GM12878 (cell line): ENCODE data around the gene STX7. TPM values are rescaled to one million over a fixed set of nuclear protein-coding genes. Genes with fewer than 3 reads are reported as not detected.

Source experiments
- ATAC-seq: fragments of 200-7000 bp; cut with Tn5 transposase; 3 replicates; pipeline ENCODE4 v1.9.1; 2020; ENCODE audit warnings: mild to moderate bottlenecking, moderate library complexity
- BruUV-seq: library from RNA; stranded (reverse); fragments of 400-500 nt; replicated peaks from 2 replicates; lab custom pipeline; 2021; lab: Mats Ljungman, UMichigan
- CTCF ChIA-PET: fragments of 300-600 bp; sonication (Branson Sonifier 250); formaldehyde crosslinking; extraction: SDS; loops from one replicate; lab custom pipeline; 2021; ENCODE audit warnings: inconsistent platforms; lab: Yijun Ruan, JAX
- POLR2A ChIA-PET: fragments of 350-600 bp; formaldehyde crosslinking; extraction: SDS; loops from one replicate; lab custom pipeline; 2021; ENCODE audit warnings: inconsistent platforms; lab: Charles Lee
- RAD21 ChIA-PET: fragments of 300-600 bp; sonication (Branson Sonifier 250); formaldehyde crosslinking; loops from one replicate; lab custom pipeline; 2023; ENCODE audit warnings: antibody characterized with exemption; ENCODE audit not compliant: unreplicated experiment; lab: Charles Lee
- SMC1A ChIA-PET: fragments of 300-600 bp; sonication (Branson Sonifier 250); formaldehyde crosslinking; loops from one replicate; lab custom pipeline; 2023; ENCODE audit not compliant: unreplicated experiment, uncharacterized antibody; lab: Charles Lee
- DNase-seq: peaks from one replicate; pipeline ENCODE4 v3.0.0-alpha.2; 2011; ENCODE audit warnings: low read depth, low spot score
- FAIRE-seq: peaks from 3 replicates; lab custom pipeline; 2011; peaks lifted over from hg19 to GRCh38; lab: Jason Lieb, UNC
- H2AFZ ChIP-seq: 2 replicates; pipeline ENCODE4 v1.6.0; 2011; ENCODE audit warnings: low read depth, low read length, control low read depth; ENCODE audit not compliant: control insufficient read depth
- H3K27ac ChIP-seq: 2 replicates; pipeline ENCODE4 v1.5.1; 2011; ENCODE audit warnings: control low read depth; ENCODE audit not compliant: control insufficient read depth, insufficient read depth
- H3K27me3 ChIP-seq, 2 experiments: replicated peaks in 1 of 2; 2 replicates each; pipeline versions ENCODE4 v1.6.0 to v1.6.1; 2011; ENCODE audit warnings: low read length in 1 of 2; ENCODE audit not compliant: control insufficient read depth in 2 of 2, insufficient read depth in 2 of 2
- H3K36me3 ChIP-seq, 2 experiments: 2 replicates each; pipeline ENCODE4 v1.5.1; 2011; ENCODE audit warnings: low read length in 1 of 2; ENCODE audit not compliant: control insufficient read depth in 2 of 2, insufficient read depth in 2 of 2
- H3K4me1 ChIP-seq: 2 replicates; pipeline ENCODE4 v1.6.1; 2011; ENCODE audit warnings: mild to moderate bottlenecking, low read length, moderate library complexity, mixed read lengths; ENCODE audit not compliant: control insufficient read depth, insufficient read depth
- H3K4me2 ChIP-seq: 2 replicates; pipeline ENCODE4 v1.6.0; 2011; ENCODE audit warnings: control low read depth; ENCODE audit not compliant: control insufficient read depth, insufficient read depth
- H3K4me3 ChIP-seq: fragments of 200-600 bp; sonication (generic); 2 replicates; pipeline ENCODE4 v1.5.1; 2016
- H3K79me2 ChIP-seq: 2 replicates; pipeline ENCODE4 v1.6.0; 2011; ENCODE audit warnings: low read length; ENCODE audit not compliant: control insufficient read depth, insufficient read depth
- H3K9ac ChIP-seq: 2 replicates; pipeline ENCODE4 v1.8.0; 2011; ENCODE audit warnings: low read length, control low read depth, mixed read lengths; ENCODE audit not compliant: control insufficient read depth, insufficient read depth
- H3K9me3 ChIP-seq: replicated peaks from 3 replicates; pipeline ENCODE4 v1.5.1; 2011; ENCODE audit warnings: mild to moderate bottlenecking, low read length; ENCODE audit not compliant: control insufficient read depth, insufficient read depth
- H4K20me1 ChIP-seq: 2 replicates; pipeline ENCODE4 v1.6.0; 2011; ENCODE audit not compliant: control insufficient read depth, insufficient read depth
- CBX3 ChIP-seq: fragments of 200-600 bp; sonication (generic); IDR thresholded peaks from 2 replicates; pipeline ENCODE4 v1.6.1; 2016; ENCODE audit warnings: low read depth, borderline replicate concordance
- CBX5 ChIP-seq: sonication (generic); IDR thresholded peaks from 2 replicates; pipeline ENCODE4 v1.6.1; 2016; ENCODE audit warnings: low read depth, moderate library complexity, mild to moderate bottlenecking, inconsistent platforms
- EP300 ChIP-seq, 2 experiments: fragments of 150-350 bp in 1 of 2; IDR thresholded peaks; 2 replicates each; pipeline ENCODE4 v1.6.1; 2011 to 2012; ENCODE audit warnings: low read depth in 2 of 2, low read length in 2 of 2, borderline replicate concordance in 1 of 2, improper control_type of control experiment in 1 of 2, inconsistent platforms in 1 of 2; ENCODE audit not compliant: control insufficient read depth in 1 of 2
- IKZF1 ChIP-seq: fragments of 450-650 bp; conservative IDR thresholded peaks from 2 replicates; pipeline ENCODE4 v1.6.1; 2017; ENCODE audit warnings: antibody characterized with exemption, mild to moderate bottlenecking
- IRF3 ChIP-seq: fragments of 450-650 bp; IDR thresholded peaks from 2 replicates; pipeline ENCODE4 v1.6.1; 2014; ENCODE audit warnings: mild to moderate bottlenecking
- IRF5 ChIP-seq: fragments of 450-650 bp; IDR thresholded peaks from 2 replicates; pipeline ENCODE4 v1.6.1; 2017; ENCODE audit warnings: borderline replicate concordance
- MEF2B ChIP-seq: fragments of 450-650 bp; IDR thresholded peaks from 2 replicates; pipeline ENCODE4 v1.6.1; 2018; ENCODE audit warnings: mild to moderate bottlenecking, moderate library complexity; ENCODE audit not compliant: partially characterized antibody, poor library complexity, severe bottlenecking
- MYC ChIP-seq: IDR thresholded peaks from 2 replicates; pipeline ENCODE4 v1.6.1; 2011; ENCODE audit warnings: mild to moderate bottlenecking, low read length, moderate library complexity, inconsistent platforms; ENCODE audit not compliant: insufficient read depth, insufficient replicate concordance, insufficient read length, severe bottlenecking
- POLR2A ChIP-seq: IDR thresholded peaks from 2 replicates; pipeline ENCODE4 v1.6.1; 2011; ENCODE audit warnings: low read depth, mild to moderate bottlenecking, low read length
- STAT1 ChIP-seq: fragments of 450-650 bp; conservative IDR thresholded peaks from 2 replicates; pipeline ENCODE4 v1.6.1; 2014; ENCODE audit warnings: antibody characterized with exemption, mild to moderate bottlenecking
- SUZ12 ChIP-seq: fragments of 200-600 bp; sonication (generic); IDR thresholded peaks from one replicate; pipeline ENCODE4 v1.6.1; 2018; ENCODE audit warnings: antibody characterized with exemption, mild to moderate bottlenecking; ENCODE audit not compliant: unreplicated experiment
- WGBS: methylation state at CpG from one replicate; pipeline ENCODE4 v1.1.6; 2016; ENCODE audit warnings: low lambda C conversion rate; ENCODE audit not compliant: insufficient replicate concordance, insufficient coverage; ENCODE audit errors: missing lambda C conversion rate; 5-methylcytosine and 5-hydroxymethylcytosine counted together
- in situ Hi-C: fragments of 300-500 bp; cut with MboI; formaldehyde crosslinking; loops from 9 replicates; pipeline ENCODE4 v1.14.3; 2018; ENCODE audit warnings: mixed read lengths
- intact Hi-C: fragments of 100-400 bp; cut with micrococcal nuclease; formaldehyde crosslinking; loops from one replicate; pipeline ENCODE4 v1.14.2; 2022; ENCODE audit not compliant: unreplicated experiment
- polyA plus RNA-seq, 11 experiments: library from polyadenylated mRNA; depleted of rRNA in 4 of 11; unstranded in 6 of 11; stranded (reverse) in 5 of 11; fragments of >200 nt; fragmentation: Nextera tagmentation in 4 of 11; fragmentation: Illumina TruSeq in 1 of 11; extraction: Ambion mirVana in 4 of 11; extraction: Trizol in 1 of 11; gene quantifications; 1 replicate in 1 of 11; 2 replicates in 10 of 11; pipeline versions ENCODE4 v1.2.1 to v1.2.3, GENCODE V29; 2011 to 2016; ENCODE audit warnings: inconsistent platforms in 2 of 11, missing spikeins in 2 of 11, low read depth in 1 of 11
- total RNA-seq, 4 experiments: library from RNA; depleted of rRNA in 3 of 4; stranded (reverse); fragments of >200 nt in 3 of 4; fragmentation: Illumina TruSeq in 1 of 4; extraction: Trizol in 1 of 4; gene quantifications; 2 replicates each; pipeline versions ENCODE4 v1.2.1 to v1.2.3, GENCODE V29; 2013 to 2021
- TF ChIP-seq, protein P1 (sequence below): fragments of 450-650 bp; formaldehyde crosslinking; IDR thresholded peaks from 2 replicates; pipeline ENCODE4 v1.5.0; 2022; ENCODE audit warnings: mild to moderate bottlenecking, missing genetic modification characterization
- TF ChIP-seq, protein P2 (sequence below): fragments of 450-650 bp; IDR thresholded peaks from 2 replicates; pipeline ENCODE4 v1.6.1; 2018; ENCODE audit warnings: borderline replicate concordance, mild to moderate bottlenecking; ENCODE audit not compliant: partially characterized antibody

STX7 gene
- total and polyA plus RNA-seq, 10 of the 15 experiments (the other 5 are each of a cell fraction or from before 2014, with no cell fraction given): 26.5 to 75.5 (median 51.3) TPM

GRCh38 chr6:132515386-132515785 lies 2.5 kb upstream of the STX7 start:
- POLR2A ChIA-PET: interaction anchor here (0.6 kb wide), 1 partner anchor 115 kb away, joined by 3 read pairs; no protein-coding TSS in a partner anchor
- Histone ChIP-seq H4K20me1 (no peaks in the 10 kb centered on the region), H3K9me3 (no peaks in the 10 kb centered on the region), H3K4me3 (no peak overlapping the region), H3K36me3 (no peaks in the 10 kb centered on the region), H3K27ac (no peak overlapping the region), H3K79me2 (peaks cover 28% of the 10 kb centered on the region), H2AFZ (no peak overlapping the region), H3K27me3 (no peaks in the 10 kb centered on the region), H3K4me2 (no peak overlapping the region), H3K4me1 (peaks cover 6% of the 10 kb centered on the region), H3K9ac (no peak overlapping the region)
- intact Hi-C loops: loop anchor here (10.0 kb wide), 1 partner anchor 1439 kb away; the partner anchor contains the start of gene TBPL1
- whole genome bisulfite sequencing: 47% methylated on average over 2 of the region's 2 CpGs
- ATAC-seq (no peak), DNase-seq (no peak), FAIRE-seq (no peak)
- in situ Hi-C loops: no loop called here
- RAD21 ChIA-PET: interaction anchor here (1.5 kb wide), 1 partner anchor 301 kb away, joined by 3 read pairs; no protein-coding TSS in a partner anchor
- CTCF ChIA-PET: interaction anchor here (0.7 to 4.1 kb wide), 6 partner anchors 12 to 235 kb away, joined by 3 to 20 read pairs (median 4); no protein-coding TSS in a partner anchor
- BruUV-seq: no TSS peak
- SMC1A ChIA-PET: interaction anchor here (0.8 to 2.1 kb wide), 4 partner anchors 15 to 214 kb away, joined by 3 to 4 read pairs (median 3); no protein-coding TSS in a partner anchor
- TF ChIP-seq CBX3 (no peak), EP300 (IDR thresholded peaks at IDR 0.05; ENCODE audit: borderline replicate concordance in 1 of 2, control insufficient read depth in 1 of 2, low read depth in 2 of 2, low read length in 2 of 2) (no peak), MYC (no peak), MEF2B (no peak), IKZF1 (no peak), SUZ12 (no peak), STAT1 (no peak), POLR2A (no peak), CBX5 (no peak), IRF5 (no peak), IRF3 (no peak)
- TF ChIP-seq, protein P1, sequence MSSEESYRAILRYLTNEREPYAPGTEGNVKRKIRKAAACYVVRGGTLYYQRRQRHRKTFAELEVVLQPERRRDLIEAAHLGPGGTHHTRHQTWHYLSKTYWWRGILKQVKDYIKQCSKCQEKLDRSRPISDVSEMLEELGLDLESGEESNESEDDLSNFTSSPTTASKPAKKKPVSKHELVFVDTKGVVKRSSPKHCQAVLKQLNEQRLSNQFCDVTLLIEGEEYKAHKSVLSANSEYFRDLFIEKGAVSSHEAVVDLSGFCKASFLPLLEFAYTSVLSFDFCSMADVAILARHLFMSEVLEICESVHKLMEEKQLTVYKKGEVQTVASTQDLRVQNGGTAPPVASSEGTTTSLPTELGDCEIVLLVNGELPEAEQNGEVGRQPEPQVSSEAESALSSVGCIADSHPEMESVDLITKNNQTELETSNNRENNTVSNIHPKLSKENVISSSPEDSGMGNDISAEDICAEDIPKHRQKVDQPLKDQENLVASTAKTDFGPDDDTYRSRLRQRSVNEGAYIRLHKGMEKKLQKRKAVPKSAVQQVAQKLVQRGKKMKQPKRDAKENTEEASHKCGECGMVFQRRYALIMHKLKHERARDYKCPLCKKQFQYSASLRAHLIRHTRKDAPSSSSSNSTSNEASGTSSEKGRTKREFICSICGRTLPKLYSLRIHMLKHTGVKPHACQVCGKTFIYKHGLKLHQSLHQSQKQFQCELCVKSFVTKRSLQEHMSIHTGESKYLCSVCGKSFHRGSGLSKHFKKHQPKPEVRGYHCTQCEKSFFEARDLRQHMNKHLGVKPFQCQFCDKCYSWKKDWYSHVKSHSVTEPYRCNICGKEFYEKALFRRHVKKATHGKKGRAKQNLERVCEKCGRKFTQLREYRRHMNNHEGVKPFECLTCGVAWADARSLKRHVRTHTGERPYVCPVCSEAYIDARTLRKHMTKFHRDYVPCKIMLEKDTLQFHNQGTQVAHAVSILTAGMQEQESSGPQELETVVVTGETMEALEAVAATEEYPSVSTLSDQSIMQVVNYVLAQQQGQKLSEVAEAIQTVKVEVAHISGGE (CRISPR knock-in tag): no peak
- TF ChIP-seq, protein P2, sequence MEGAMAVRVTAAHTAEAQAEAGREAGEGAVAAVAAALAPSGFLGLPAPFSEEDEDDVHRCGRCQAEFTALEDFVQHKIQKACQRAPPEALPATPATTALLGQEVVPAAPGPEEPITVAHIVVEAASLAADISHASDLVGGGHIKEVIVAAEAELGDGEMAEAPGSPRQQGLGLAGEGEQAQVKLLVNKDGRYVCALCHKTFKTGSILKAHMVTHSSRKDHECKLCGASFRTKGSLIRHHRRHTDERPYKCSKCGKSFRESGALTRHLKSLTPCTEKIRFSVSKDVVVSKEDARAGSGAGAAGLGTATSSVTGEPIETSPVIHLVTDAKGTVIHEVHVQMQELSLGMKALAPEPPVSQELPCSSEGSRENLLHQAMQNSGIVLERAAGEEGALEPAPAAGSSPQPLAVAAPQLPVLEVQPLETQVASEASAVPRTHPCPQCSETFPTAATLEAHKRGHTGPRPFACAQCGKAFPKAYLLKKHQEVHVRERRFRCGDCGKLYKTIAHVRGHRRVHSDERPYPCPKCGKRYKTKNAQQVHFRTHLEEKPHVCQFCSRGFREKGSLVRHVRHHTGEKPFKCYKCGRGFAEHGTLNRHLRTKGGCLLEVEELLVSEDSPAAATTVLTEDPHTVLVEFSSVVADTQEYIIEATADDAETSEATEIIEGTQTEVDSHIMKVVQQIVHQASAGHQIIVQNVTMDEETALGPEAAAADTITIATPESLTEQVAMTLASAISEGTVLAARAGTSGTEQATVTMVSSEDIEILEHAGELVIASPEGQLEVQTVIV: no peak
